ENCODE results near the gene AGPAT3.

DNA sequence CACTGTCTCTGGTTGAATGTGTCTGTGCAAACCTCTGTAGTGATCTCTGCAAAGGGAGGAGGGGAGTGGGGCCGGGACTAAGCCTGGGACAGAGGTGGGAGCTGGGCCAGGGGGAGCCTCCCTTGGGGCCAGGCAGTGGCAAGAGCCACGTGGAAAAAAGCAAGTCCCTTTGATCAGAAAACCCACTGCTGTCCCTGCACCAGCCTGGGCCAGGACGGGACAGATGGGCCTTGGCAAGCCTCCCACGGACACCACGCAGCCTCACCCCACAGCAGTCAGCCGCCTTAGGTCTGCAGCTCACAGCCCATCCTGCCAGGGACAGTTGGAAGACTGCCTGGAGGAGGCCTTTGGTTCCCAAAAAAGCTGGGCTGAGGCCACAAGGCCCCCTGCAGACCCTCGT lies 135.3 kb downstream of the AGPAT3 start:
- TF ChIP-seq JUN (IDR thresholded peaks at IDR 0.05): no peak
- TF ChIP-seq POLR2A (IDR thresholded peaks at IDR 0.05; ENCODE audit: low read length): no peak
- TF ChIP-seq CTCF (IDR thresholded peaks at IDR 0.05): no peak
- TF ChIP-seq, protein P1, sequence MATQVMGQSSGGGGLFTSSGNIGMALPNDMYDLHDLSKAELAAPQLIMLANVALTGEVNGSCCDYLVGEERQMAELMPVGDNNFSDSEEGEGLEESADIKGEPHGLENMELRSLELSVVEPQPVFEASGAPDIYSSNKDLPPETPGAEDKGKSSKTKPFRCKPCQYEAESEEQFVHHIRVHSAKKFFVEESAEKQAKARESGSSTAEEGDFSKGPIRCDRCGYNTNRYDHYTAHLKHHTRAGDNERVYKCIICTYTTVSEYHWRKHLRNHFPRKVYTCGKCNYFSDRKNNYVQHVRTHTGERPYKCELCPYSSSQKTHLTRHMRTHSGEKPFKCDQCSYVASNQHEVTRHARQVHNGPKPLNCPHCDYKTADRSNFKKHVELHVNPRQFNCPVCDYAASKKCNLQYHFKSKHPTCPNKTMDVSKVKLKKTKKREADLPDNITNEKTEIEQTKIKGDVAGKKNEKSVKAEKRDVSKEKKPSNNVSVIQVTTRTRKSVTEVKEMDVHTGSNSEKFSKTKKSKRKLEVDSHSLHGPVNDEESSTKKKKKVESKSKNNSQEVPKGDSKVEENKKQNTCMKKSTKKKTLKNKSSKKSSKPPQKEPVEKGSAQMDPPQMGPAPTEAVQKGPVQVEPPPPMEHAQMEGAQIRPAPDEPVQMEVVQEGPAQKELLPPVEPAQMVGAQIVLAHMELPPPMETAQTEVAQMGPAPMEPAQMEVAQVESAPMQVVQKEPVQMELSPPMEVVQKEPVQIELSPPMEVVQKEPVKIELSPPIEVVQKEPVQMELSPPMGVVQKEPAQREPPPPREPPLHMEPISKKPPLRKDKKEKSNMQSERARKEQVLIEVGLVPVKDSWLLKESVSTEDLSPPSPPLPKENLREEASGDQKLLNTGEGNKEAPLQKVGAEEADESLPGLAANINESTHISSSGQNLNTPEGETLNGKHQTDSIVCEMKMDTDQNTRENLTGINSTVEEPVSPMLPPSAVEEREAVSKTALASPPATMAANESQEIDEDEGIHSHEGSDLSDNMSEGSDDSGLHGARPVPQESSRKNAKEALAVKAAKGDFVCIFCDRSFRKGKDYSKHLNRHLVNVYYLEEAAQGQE (IDR thresholded peaks at IDR 0.05): no peak
- TF ChIP-seq RFX5 (IDR thresholded peaks at IDR 0.05): no peak
- TF ChIP-seq CHD2 (IDR thresholded peaks at IDR 0.05; ENCODE audit: low read length, partially characterized antibody): no peak
- no peak for TF ChIP-seq EP300 (IDR thresholded peaks at IDR 0.05)
- no peak for TF ChIP-seq CHD4 (IDR thresholded peaks at IDR 0.05; ENCODE audit: borderline replicate concordance)
- no peak for TF ChIP-seq SREBF2 (IDR thresholded peaks at IDR 0.05)
